Measurements from ENCODE around the gene SYCP2.

SYCP2 gene

GRCh38 chr20:59944726-59945125, 11.3 kb upstream of the SYCP2 start:
- no peak for DNase-seq

GRCh38 chr20:59942245-59942644, 8.8 kb upstream of the SYCP2 start:
- no peak for DNase-seq

- no peak for DNase-seq
These were observed 7.5 kb upstream of the SYCP2 start for GRCh38 chr20:59940956-59941294.

- DNase-seq = peak; percentile 28
These were observed 6.9 kb upstream of the SYCP2 start, which contains the start of the genes FAM217B and PPP1R3D for GRCh38 chr20:59940129-59940955. FAM217B (plus strand) TSS chr20:59940389; CDS start chr20:59943944, 3,555 bp downstream. PPP1R3D (minus strand) TSS chr20:59940305; CDS start chr20:59939931, 374 bp downstream.

GRCh38 chr20:59939879-59940128, 6.4 kb upstream of the SYCP2 start:
- no peak for DNase-seq

GRCh38 chr20:59939052-59939878, 5.8 kb upstream of the SYCP2 start:
- DNase-seq = no peak

- no peak for DNase-seq
These were observed 5.2 kb upstream of the SYCP2 start for GRCh38 chr20:59938696-59939051.

GRCh38 chr20:59938221-59938620, 4.8 kb upstream of the SYCP2 start:
- DNase-seq = no peak

- no peak for DNase-seq
These were observed 3.7 kb upstream of the SYCP2 start for GRCh38 chr20:59937150-59937549.

- DNase-seq = no peak
These were observed 3.0 kb upstream of the SYCP2 start for GRCh38 chr20:59936409-59936808.

- no peak for DNase-seq
These were observed 2.2 kb upstream of the SYCP2 start for GRCh38 chr20:59935457-59936185.

- no peak for DNase-seq
These were observed 580 bp upstream of the SYCP2 start for GRCh38 chr20:59933849-59934585.

- no peak for DNase-seq
These were observed 681 bp downstream of the SYCP2 start for GRCh38 chr20:59932616-59933295.

GRCh38 chr20:59931511-59932312, 1.7 kb downstream of the SYCP2 start:
- no peak for DNase-seq

- no peak for DNase-seq
These were observed 7.5 kb downstream of the SYCP2 start for GRCh38 chr20:59925899-59926298.

- DNase-seq = no peak
These were observed 8.1 kb downstream of the SYCP2 start for GRCh38 chr20:59925359-59925758.

GRCh38 chr20:59923514-59923913, 9.9 kb downstream of the SYCP2 start:
- no peak for DNase-seq

GRCh38 chr20:59920944-59921343, 12.5 kb downstream of the SYCP2 start:
- DNase-seq = no peak

GRCh38 chr20:59912609-59913008, 20.8 kb downstream of the SYCP2 start:
- DNase-seq = no peak

GRCh38 chr20:59911041-59911440, 22.4 kb downstream of the SYCP2 start:
- no peak for DNase-seq

GRCh38 chr20:59908855-59909254, 24.6 kb downstream of the SYCP2 start:
- no peak for DNase-seq

GRCh38 chr20:59903621-59904020, 29.8 kb downstream of the SYCP2 start:
- no peak for DNase-seq
